ENCODE data around the gene SLC10A3. TPM values are rescaled to one million over a fixed set of nuclear protein-coding genes. Genes with fewer than 3 reads are reported as not detected.

SLC10A3 gene
- total and polyA plus RNA-seq, 2 of the 8 experiments (the other 6 are each of a cell fraction or from before 2014, with no cell fraction given), result 6.8 to 9.5 TPM

GRCh38 chrX:154485150-154486051 is 5.0 kb downstream of the SLC10A3 start (continued):
- no peak for TF ChIP-seq KDM4A (IDR thresholded peaks at IDR 0.05; ENCODE audit: low read depth, low read length, severe bottlenecking)
- no peak for TF ChIP-seq SIN3A (conservative IDR thresholded peaks at IDR 0.05 in 1 of 2, IDR thresholded peaks at IDR 0.05 in 1 of 2; ENCODE audit: low read depth in 1 of 2, low read length in 2 of 2)
- TF ChIP-seq, protein P1, sequence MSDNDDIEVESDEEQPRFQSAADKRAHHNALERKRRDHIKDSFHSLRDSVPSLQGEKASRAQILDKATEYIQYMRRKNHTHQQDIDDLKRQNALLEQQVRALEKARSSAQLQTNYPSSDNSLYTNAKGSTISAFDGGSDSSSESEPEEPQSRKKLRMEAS (IDR thresholded peaks at IDR 0.05), result no peak
- no peak for TF ChIP-seq CBX8 (IDR thresholded peaks at IDR 0.05; ENCODE audit: borderline replicate concordance, low read depth, low read length)
- TF ChIP-seq POU5F1 (IDR thresholded peaks at IDR 0.05; ENCODE audit: low read depth, low read length), result no peak
- no peak for TF ChIP-seq BRCA1 (IDR thresholded peaks at IDR 0.05; ENCODE audit: low read depth, low read length)
- TF ChIP-seq EGR1 (IDR thresholded peaks at IDR 0.05; ENCODE audit: borderline replicate concordance, low read depth, low read length), result no peak
- TF ChIP-seq FOSL1 (IDR thresholded peaks at IDR 0.05; ENCODE audit: insufficient read depth, low read depth, low read length), result no peak
- no peak for TF ChIP-seq TAF7 (optimal IDR thresholded peaks at IDR 0.05; ENCODE audit: borderline replicate concordance, low read depth, low read length)

All from H1 (cell line).